Neutrophil (primary cell): ENCODE measurements around the gene RPS23.
A peak's percentile ranks its signal among the peaks of the same experiment; 100 is the strongest.

Source experiments
- H3K27ac ChIP-seq: fragments of 200-600 bp; sonication (generic); 2 replicates; pipeline ENCODE4 v1.5.1; 2016; ENCODE audit warnings: mild to moderate bottlenecking, moderate library complexity
- H3K27me3 ChIP-seq: fragments of 200-600 bp; sonication (generic); 2 replicates; pipeline ENCODE4 v1.6.0; 2016; ENCODE audit warnings: mild to moderate bottlenecking
- H3K36me3 ChIP-seq: fragments of 200-600 bp; sonication (generic); 2 replicates; pipeline ENCODE4 v1.5.1; 2017
- H3K4me1 ChIP-seq, 2 experiments: fragments of 200-600 bp in 1 of 2; sonication (generic) in 1 of 2; 1 replicate in 1 of 2; 2 replicates in 1 of 2; pipeline versions ENCODE4 v1.5.1 to v1.6.1; 2013 to 2016; ENCODE audit warnings: low read depth in 1 of 2, low read length in 1 of 2, mild to moderate bottlenecking in 1 of 2, moderate library complexity in 1 of 2; ENCODE audit not compliant: control insufficient read depth in 1 of 2, insufficient read depth in 1 of 2
- H3K4me3 ChIP-seq, 2 experiments: fragments of 200-600 bp in 1 of 2; sonication (generic) in 1 of 2; 1 replicate in 1 of 2; 2 replicates in 1 of 2; pipeline ENCODE4 v1.5.1; 2013 to 2016; ENCODE audit warnings: low read depth in 1 of 2, low read length in 1 of 2, mild to moderate bottlenecking in 1 of 2, moderate library complexity in 1 of 2
- H3K9me3 ChIP-seq: fragments of 200-600 bp; sonication (generic); 2 replicates; pipeline ENCODE4 v1.5.1; 2016
- TF ChIP-seq, protein P1 (sequence below): fragments of 200-600 bp; sonication (generic); IDR thresholded peaks from 2 replicates; pipeline ENCODE4 v1.5.1; 2016; ENCODE audit warnings: antibody characterized with exemption

The RPS23 gene

DNA sequence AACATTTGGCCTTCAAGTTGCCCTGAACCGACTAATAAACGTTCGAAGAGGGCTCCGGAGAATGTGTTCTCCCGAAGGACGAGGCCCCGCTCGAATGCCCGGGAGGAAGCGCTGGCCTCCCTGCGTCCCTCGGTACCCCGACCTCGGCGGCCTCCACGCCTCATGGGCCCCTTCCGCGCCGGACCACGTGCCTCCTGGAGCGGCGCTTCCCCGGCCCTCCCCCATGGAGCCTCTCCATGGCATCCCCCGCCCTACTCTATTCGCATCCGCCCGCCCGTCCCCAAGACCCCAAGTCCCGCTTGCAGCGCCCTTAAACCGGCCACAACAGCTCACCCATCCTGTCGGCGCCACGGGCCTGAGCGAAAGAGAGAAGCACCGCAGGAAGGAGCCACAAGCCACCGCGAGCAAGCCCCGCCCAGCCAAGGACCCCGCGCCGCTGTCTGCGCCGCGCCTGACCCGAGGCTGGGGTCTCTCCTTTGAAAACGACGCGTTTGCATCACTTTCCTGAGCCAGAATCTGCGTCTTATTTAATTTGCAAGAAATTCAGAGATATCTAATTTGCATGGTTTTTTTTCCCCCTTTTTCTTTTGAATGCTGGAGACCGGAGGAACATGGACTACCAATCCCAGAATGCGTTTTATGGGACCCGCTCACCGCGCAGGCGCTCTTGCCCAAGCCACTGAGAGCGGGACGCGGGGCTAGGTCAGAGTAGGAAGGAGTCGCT lies at the start of gene RPS23:
Gene RPS23, minus strand, starts transcription at position 368 of the 724 bp plus-strand sequence. Its CDS starts 31 bp downstream, at position 337.
- Histone ChIP-seq H3K36me3 (peaks cover 23% of the 10 kb centered on the region), H3K4me1 (peaks cover 12 to 13% of the 10 kb centered on the region in 2 experiments), H3K27ac (peak within 1 kb of the TSS; percentile 74), H3K4me3 (peak within 1 kb of the TSS; percentile 80 to 94), H3K9me3 (no peaks in the 10 kb centered on the region), H3K27me3 (no peaks in the 10 kb centered on the region)
- TF ChIP-seq, protein P1, sequence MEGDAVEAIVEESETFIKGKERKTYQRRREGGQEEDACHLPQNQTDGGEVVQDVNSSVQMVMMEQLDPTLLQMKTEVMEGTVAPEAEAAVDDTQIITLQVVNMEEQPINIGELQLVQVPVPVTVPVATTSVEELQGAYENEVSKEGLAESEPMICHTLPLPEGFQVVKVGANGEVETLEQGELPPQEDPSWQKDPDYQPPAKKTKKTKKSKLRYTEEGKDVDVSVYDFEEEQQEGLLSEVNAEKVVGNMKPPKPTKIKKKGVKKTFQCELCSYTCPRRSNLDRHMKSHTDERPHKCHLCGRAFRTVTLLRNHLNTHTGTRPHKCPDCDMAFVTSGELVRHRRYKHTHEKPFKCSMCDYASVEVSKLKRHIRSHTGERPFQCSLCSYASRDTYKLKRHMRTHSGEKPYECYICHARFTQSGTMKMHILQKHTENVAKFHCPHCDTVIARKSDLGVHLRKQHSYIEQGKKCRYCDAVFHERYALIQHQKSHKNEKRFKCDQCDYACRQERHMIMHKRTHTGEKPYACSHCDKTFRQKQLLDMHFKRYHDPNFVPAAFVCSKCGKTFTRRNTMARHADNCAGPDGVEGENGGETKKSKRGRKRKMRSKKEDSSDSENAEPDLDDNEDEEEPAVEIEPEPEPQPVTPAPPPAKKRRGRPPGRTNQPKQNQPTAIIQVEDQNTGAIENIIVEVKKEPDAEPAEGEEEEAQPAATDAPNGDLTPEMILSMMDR: peak; percentile 10

DNA sequence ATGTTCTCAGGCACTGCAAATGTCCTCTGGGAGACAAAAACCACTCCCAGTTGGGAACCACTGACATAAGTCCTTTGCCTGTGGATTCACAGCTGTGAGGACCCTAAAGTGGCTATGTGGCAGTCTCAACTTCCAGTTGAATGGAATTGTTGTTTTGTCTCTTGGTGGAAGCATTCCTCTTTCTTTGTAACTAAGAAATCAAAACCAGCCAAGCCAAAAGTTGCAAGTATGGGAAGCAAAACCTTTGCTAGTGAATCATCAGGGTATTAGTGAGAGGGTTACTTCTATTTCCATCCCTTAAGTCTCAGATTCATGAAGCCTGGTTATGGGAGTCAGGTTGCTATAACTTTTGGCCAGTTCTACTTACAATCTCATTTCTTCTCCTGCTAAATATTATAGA lies 49.8 kb upstream of the RPS23 start:
- Histone ChIP-seq H3K4me1 (no peaks in the 10 kb centered on the region), H3K36me3 (no peaks in the 10 kb centered on the region), H3K27ac (no peak overlapping the region), H3K4me3 (no peak overlapping the region), H3K27me3 (no peaks in the 10 kb centered on the region), H3K9me3 (no peaks in the 10 kb centered on the region)
- TF ChIP-seq, protein P1: no peak

DNA sequence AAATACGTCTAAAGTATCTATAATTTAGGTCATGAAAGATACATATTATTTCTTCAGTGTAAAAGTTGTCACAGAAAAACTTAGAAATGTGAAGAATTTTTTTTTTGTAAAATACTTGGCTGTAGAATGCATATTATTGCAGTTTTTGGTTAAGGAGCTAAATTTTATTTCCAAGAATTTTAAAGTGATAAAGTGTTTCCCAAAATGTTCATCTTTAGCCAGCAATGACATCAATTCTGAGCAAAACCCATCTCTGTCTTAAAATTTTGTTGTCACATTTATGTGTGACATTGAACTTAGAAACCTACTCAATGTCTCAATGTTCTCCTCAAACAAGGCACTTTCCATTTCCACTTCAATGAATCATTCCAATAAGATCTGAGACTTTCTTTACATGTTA lies 47.8 kb upstream of the RPS23 start:
- no peaks in the 10 kb centered on the region for H3K9me3 ChIP-seq
- H3K27me3 ChIP-seq: no peaks in the 10 kb centered on the region
- H3K4me1 ChIP-seq: no peaks in the 10 kb centered on the region
- H3K27ac ChIP-seq: no peak overlapping the region
- no peak overlapping the region for H3K4me3 ChIP-seq
- TF ChIP-seq, protein P1: no peak
- no peaks in the 10 kb centered on the region for H3K36me3 ChIP-seq

DNA sequence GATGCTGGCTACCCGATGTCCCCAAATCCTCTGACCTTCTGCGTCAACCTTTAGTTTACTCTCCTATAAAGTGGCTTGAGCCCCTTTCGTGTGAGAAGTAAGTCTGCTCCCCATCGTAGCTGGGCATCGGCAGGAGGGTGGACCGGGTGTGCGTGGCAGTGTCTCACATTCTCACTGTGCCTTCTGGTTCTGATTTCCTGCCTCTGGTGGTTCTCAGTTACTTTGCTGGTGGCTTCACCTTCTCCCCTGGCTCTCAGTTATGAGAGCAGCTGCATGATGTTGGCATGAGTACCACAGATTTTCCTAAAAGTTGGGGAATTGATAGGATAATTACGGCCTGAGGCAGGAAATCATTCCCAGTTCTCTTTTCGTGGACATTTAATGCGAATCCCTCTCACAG lies 47.0 kb upstream of the RPS23 start:
- H3K9me3 ChIP-seq: no peaks in the 10 kb centered on the region

DNA sequence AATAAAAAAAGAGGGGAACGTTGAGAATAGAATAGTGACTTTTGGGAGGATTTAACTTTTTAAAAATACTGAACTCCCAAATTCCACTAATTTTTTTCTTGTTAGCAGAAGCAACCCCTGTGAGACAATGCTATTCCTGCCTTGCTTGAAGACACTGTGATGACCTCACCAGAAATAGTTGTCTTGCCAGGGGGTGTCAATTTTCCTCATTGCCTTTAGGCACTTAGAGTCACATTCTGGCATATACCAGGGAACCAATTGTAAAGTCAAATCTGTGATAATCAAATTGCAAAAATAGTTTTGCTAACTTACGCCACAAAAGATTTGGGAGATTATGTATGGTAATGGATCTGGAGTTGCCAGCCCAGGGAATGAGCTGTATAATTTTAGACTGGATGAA lies 42.8 kb upstream of the RPS23 start:
- Histone ChIP-seq H3K4me1 (no peaks in the 10 kb centered on the region), H3K4me3 (no peak overlapping the region), H3K27ac (no peak overlapping the region), H3K27me3 (peaks cover 4% of the 10 kb centered on the region), H3K36me3 (no peaks in the 10 kb centered on the region), H3K9me3 (no peaks in the 10 kb centered on the region)
- TF ChIP-seq, protein P1: no peak

More for the DNA sequence above, 47.0 kb upstream of the RPS23 start:
- Histone ChIP-seq H3K36me3 (no peaks in the 10 kb centered on the region), H3K27me3 (no peaks in the 10 kb centered on the region), H3K27ac (no peak overlapping the region), H3K4me1 (no peaks in the 10 kb centered on the region), H3K4me3 (no peak overlapping the region)
- TF ChIP-seq, protein P1: no peak
